IPS DF 6.9 (cell line): ENCODE measurements around the gene ADAM12.
"Not testable (repeated sequence)": the region's sequence is repeated elsewhere in the genome, so short reads cannot be mapped to it uniquely, and the experiment has no call there.

Source experiments
- DNase-seq: peaks from one replicate; pipeline ENCODE4 v3.0.0-alpha.2; 2013; ENCODE audit warnings: low read depth, low spot score
- H3K27ac ChIP-seq: one replicate; pipeline ENCODE4 v1.5.1; 2013; ENCODE audit warnings: low read length, control low read depth
- H3K27me3 ChIP-seq: 2 replicates; pipeline ENCODE4 v1.6.1; 2013; ENCODE audit warnings: mild to moderate bottlenecking, low read length; ENCODE audit not compliant: control insufficient read depth, insufficient read depth
- H3K36me3 ChIP-seq: 2 replicates; pipeline ENCODE4 v1.6.1; 2013; ENCODE audit warnings: low read length; ENCODE audit not compliant: control insufficient read depth, insufficient read depth
- H3K4me1 ChIP-seq: 2 replicates; pipeline ENCODE4 v1.6.1; 2013; ENCODE audit warnings: low read length; ENCODE audit not compliant: control insufficient read depth, insufficient read depth
- H3K4me3 ChIP-seq: 2 replicates; pipeline ENCODE4 v1.5.1; 2013; ENCODE audit warnings: mild to moderate bottlenecking, low read length
- H3K9me3 ChIP-seq: 2 replicates; pipeline ENCODE4 v1.6.1; 2013; ENCODE audit warnings: low read length, inconsistent platforms; ENCODE audit not compliant: control insufficient read depth, insufficient read depth
- WGBS: extraction: QIAGEN DNeasy Blood & Tissue Kit; methylation state at CpG from one replicate; pipeline ENCODE4 v1.1.7; 2013; ENCODE audit warnings: mixed read lengths, missing lambda C conversion rate; ENCODE audit not compliant: insufficient read length, insufficient coverage; 5-methylcytosine and 5-hydroxymethylcytosine counted together

The ADAM12 gene

GRCh38 chr10:126181626-126182025 is 206.7 kb downstream of the ADAM12 start:
- Histone ChIP-seq H3K36me3 (no peaks in the 10 kb centered on the region), H3K4me3 (no peak overlapping the region), H3K27ac (no peak overlapping the region), H3K9me3 (no peaks in the 10 kb centered on the region), H3K4me1 (no peaks in the 10 kb centered on the region), H3K27me3 (no peaks in the 10 kb centered on the region)
- no CpG with 5 or more reads among the region's 6 CpGs for WGBS
- no peak for DNase-seq

DNA sequence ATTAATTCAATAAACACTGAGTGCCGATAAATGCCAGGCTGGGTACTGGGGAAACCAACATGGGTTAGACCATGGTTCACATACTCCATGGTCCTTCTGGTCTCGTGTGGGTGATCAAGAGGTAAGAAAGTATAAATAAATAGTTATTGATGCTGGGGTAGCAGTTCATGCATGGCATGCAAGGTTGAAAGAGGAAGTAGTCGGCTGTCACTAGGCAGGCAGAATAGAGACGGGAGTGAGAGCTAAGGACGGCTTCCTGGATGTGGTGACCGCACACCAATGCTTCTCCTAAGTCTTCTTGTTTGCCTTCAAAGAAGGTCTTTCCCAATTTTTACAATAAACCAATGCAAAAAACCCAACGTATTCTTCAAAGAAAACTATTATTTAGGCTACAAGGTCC is 208.6 kb downstream of the ADAM12 start:
- 100% methylated on average over 1 of the region's 7 CpGs for WGBS
- H3K9me3 ChIP-seq, result no peaks in the 10 kb centered on the region
- H3K27me3 ChIP-seq, result no peaks in the 10 kb centered on the region
- H3K4me1 ChIP-seq, result peaks cover 4% of the 10 kb centered on the region; the same call in 1 of the 2 replicates
- no peak for DNase-seq
- no peaks in the 10 kb centered on the region for H3K36me3 ChIP-seq
- no peak overlapping the region for H3K27ac ChIP-seq
- no peak overlapping the region for H3K4me3 ChIP-seq

GRCh38 chr10:126177417-126178030 is 210.8 kb downstream of the ADAM12 start:
- no peaks in the 10 kb centered on the region for H3K27me3 ChIP-seq
- peaks cover 4% of the 10 kb centered on the region; the same call in 1 of the 2 replicates for H3K4me1 ChIP-seq
- H3K36me3 ChIP-seq, result no peaks in the 10 kb centered on the region
- no peak overlapping the region for H3K27ac ChIP-seq
- no peak for DNase-seq
- 100% methylated on average over 1 of the region's 7 CpGs for WGBS
- no peak overlapping the region for H3K4me3 ChIP-seq
- H3K9me3 ChIP-seq, result no peaks in the 10 kb centered on the region

- no CpG with 5 or more reads among the region's 14 CpGs for WGBS
- no peak overlapping the region for H3K27ac ChIP-seq
- H3K27me3 ChIP-seq, result no peaks in the 10 kb centered on the region
- no peak overlapping the region for H3K4me3 ChIP-seq
- H3K9me3 ChIP-seq, result no peaks in the 10 kb centered on the region
- no peak for DNase-seq
- H3K4me1 ChIP-seq, result peaks cover 4% of the 10 kb centered on the region; the same call in 1 of the 2 replicates
- H3K36me3 ChIP-seq, result no peaks in the 10 kb centered on the region
Observed at GRCh38 chr10:126175641-126176262, 212.5 kb downstream of the ADAM12 start.

- DNase-seq, H3K27ac ChIP-seq, H3K36me3 ChIP-seq, H3K4me1 ChIP-seq, H3K4me3 ChIP-seq, H3K27me3 ChIP-seq, H3K9me3 ChIP-seq: not testable (repeated sequence)
- WGBS, result no CpG with 5 or more reads among the region's 1 CpG
Observed at GRCh38 chr10:126172755-126173154, 215.5 kb downstream of the ADAM12 start.

DNA sequence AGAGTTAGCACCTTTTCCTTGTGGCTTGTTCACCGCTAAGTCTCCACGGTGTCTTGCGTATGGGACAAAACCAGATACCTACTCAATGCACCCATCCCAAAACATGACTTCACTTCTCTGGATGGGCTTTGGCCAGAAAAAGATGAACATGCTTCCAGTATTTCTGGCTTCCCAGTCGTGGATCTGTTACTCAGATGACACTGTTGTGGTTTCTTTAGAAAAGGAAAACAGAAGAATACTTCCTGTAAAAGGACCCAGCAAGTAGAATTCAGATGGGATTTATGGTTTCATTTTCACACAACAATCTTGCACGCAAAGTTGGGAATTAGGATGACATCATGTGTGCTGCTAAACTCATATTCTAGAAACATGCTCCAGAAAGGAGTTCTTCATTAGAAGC is 216.7 kb downstream of the ADAM12 start:
- Histone ChIP-seq H3K36me3 (no peaks in the 10 kb centered on the region), H3K27me3 (no peaks in the 10 kb centered on the region), H3K4me1 (peaks cover 4% of the 10 kb centered on the region; the same call in 1 of the 2 replicates), H3K9me3 (no peaks in the 10 kb centered on the region), H3K27ac (no peak overlapping the region), H3K4me3 (no peak overlapping the region)
- DNase-seq, result no peak
- no CpG with 5 or more reads among the region's 5 CpGs for WGBS

- H3K4me1 ChIP-seq, result peaks cover 3% of the 10 kb centered on the region; the same call in 1 of the 2 replicates
- no CpG with 5 or more reads among the region's 2 CpGs for WGBS
- no peaks in the 10 kb centered on the region for H3K36me3 ChIP-seq
- no peaks in the 10 kb centered on the region for H3K27me3 ChIP-seq
- H3K27ac ChIP-seq, result no peak overlapping the region
- DNase-seq, result no peak
- no peaks in the 10 kb centered on the region for H3K9me3 ChIP-seq
- H3K4me3 ChIP-seq, result no peak overlapping the region
Observed at GRCh38 chr10:126170776-126171175, 217.5 kb downstream of the ADAM12 start.

DNA sequence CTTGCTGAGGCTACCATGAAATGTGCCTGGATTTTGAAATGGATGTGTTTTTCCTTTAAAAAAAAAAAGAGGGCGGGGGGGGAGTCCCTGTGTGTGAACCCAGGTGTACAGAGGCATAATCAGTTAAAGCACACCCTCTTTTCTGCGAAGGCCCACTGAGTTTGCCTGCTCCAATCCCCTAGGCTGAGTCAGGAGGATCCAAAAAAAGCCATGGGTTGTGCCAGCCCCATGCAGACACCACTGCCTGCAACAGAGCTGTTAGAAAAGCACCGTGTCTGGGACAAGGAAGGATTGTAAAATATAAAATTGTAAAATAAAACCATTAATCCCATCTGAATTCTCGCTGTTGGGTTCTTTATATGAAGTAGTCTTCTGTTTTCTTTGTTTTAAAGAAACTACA is 217.9 kb downstream of the ADAM12 start:
- H3K27ac ChIP-seq, result no peak overlapping the region
- no peak overlapping the region for H3K4me3 ChIP-seq
- no CpG with 5 or more reads among the region's 4 CpGs for WGBS
- H3K36me3 ChIP-seq, result no peaks in the 10 kb centered on the region
- H3K4me1 ChIP-seq, result no peaks in the 10 kb centered on the region; the same call in 1 of the 2 replicates
- no peaks in the 10 kb centered on the region for H3K27me3 ChIP-seq
- no peaks in the 10 kb centered on the region for H3K9me3 ChIP-seq
- DNase-seq, result no peak

- no peaks in the 10 kb centered on the region for H3K4me1 ChIP-seq
- no CpG with 5 or more reads among the region's 7 CpGs for WGBS
- DNase-seq, result no peak
- H3K4me3 ChIP-seq, result no peak overlapping the region
- no peaks in the 10 kb centered on the region for H3K36me3 ChIP-seq
- H3K27me3 ChIP-seq, result no peaks in the 10 kb centered on the region
- no peak overlapping the region for H3K27ac ChIP-seq
- no peaks in the 10 kb centered on the region for H3K9me3 ChIP-seq
Observed at GRCh38 chr10:126169899-126170298, 218.4 kb downstream of the ADAM12 start.

DNA sequence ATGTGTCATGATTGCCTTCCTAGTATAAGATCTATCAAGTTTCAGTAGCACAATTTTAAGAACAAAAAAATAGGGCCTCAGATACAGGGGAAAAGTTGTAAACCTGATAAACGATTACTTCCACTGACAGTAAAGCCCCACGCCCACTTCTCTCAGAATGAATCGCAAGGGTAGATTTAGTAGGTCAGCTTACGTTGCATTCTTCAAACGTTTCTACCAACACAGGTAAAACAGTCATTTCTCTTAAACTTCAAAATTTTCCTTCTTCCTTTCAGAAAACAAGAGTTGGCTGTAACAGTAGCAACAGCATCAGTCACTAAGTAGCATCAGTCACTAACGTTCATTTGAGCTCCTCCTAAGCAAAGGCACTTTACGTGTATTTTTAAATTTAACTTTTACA is 221.5 kb downstream of the ADAM12 start:
- WGBS, result no CpG with 5 or more reads among the region's 7 CpGs
- no peaks in the 10 kb centered on the region for H3K4me1 ChIP-seq
- H3K4me3 ChIP-seq, result no peak overlapping the region

DNA sequence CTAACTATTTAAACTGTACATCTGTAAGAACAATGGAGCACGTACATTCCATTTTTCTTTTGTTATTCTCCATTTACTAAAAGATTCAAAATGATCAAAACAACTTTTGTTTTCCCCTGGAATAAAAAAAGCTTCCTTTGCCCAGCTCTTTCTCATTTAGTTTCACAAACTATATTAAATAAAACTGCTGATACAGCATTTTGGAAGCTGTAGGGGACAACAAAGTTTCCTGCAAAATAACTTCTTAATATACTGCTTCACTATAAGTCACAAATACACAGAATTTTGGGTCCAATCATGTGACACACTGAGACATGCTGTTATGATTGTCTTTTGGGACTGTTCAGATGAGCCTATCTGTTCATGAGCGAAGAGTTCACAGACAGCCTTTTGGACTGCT is 222.4 kb downstream of the ADAM12 start:
- no peaks in the 10 kb centered on the region for H3K27me3 ChIP-seq
- H3K9me3 ChIP-seq, result no peaks in the 10 kb centered on the region
- H3K36me3 ChIP-seq, result no peaks in the 10 kb centered on the region
- DNase-seq, result no peak
- H3K4me1 ChIP-seq, result no peaks in the 10 kb centered on the region; the same call in 1 of the 2 replicates
- H3K27ac ChIP-seq, result no peak overlapping the region
- no CpG with 5 or more reads among the region's 2 CpGs for WGBS
- H3K4me3 ChIP-seq, result no peak overlapping the region

More for the DNA sequence above, 221.5 kb downstream of the ADAM12 start:
- H3K36me3 ChIP-seq, result no peaks in the 10 kb centered on the region
- DNase-seq, result no peak
- no peak overlapping the region for H3K27ac ChIP-seq
- H3K9me3 ChIP-seq, result no peaks in the 10 kb centered on the region
- H3K27me3 ChIP-seq, result no peaks in the 10 kb centered on the region
